DOHH2 (cell line): ENCODE measurements around the gene KLHDC8A.
A peak's percentile ranks its signal among the peaks of the same experiment; 100 is the strongest.

Source experiments
- H3F3A ChIP-seq: fragments of 200-600 bp; sonication (generic), shearing (Covaris generic); 2 replicates; pipeline ENCODE4 v1.6.0; 2016; ENCODE audit warnings: antibody characterized with exemption, mild to moderate bottlenecking; ENCODE audit not compliant: control insufficient read depth, insufficient read depth
- H3K27ac ChIP-seq: fragments of 200-600 bp; sonication (generic); 2 replicates; pipeline ENCODE4 v1.5.1; 2014; ENCODE audit warnings: low read depth, mild to moderate bottlenecking, low read length, moderate library complexity
- H3K27me3 ChIP-seq: fragments of 200-600 bp; sonication (generic); 2 replicates; pipeline ENCODE4 v1.6.1; 2014; ENCODE audit warnings: mild to moderate bottlenecking, low read length, mixed read lengths; ENCODE audit not compliant: control insufficient read depth
- H3K36me3 ChIP-seq: fragments of 200-600 bp; sonication (generic); 2 replicates; pipeline ENCODE4 v1.6.1; 2014; ENCODE audit warnings: mild to moderate bottlenecking, low read length, moderate library complexity, mixed read lengths; ENCODE audit not compliant: control insufficient read depth
- H3K4me1 ChIP-seq: fragments of 200-600 bp; sonication (generic); 2 replicates; pipeline ENCODE4 v1.6.1; 2014; ENCODE audit warnings: mild to moderate bottlenecking, low read length, mixed read lengths; ENCODE audit not compliant: control insufficient read depth
- H3K4me2 ChIP-seq: fragments of 200-600 bp; sonication (generic); 2 replicates; pipeline ENCODE4 v1.6.0; 2014; ENCODE audit warnings: mild to moderate bottlenecking, low read length, moderate library complexity
- H3K4me3 ChIP-seq: fragments of 200-600 bp; sonication (generic); 2 replicates; pipeline ENCODE4 v1.5.1; 2014; ENCODE audit warnings: mild to moderate bottlenecking, low read length, mixed read lengths
- H3K79me2 ChIP-seq: fragments of 200-600 bp; sonication (generic); 2 replicates; pipeline ENCODE4 v1.6.1; 2014; ENCODE audit warnings: mild to moderate bottlenecking, low read length, mixed read lengths; ENCODE audit not compliant: control insufficient read depth
- H3K9me2 ChIP-seq: fragments of 200-600 bp; sonication (generic); replicated peaks from 2 replicates; pipeline ENCODE4 v1.6.1; 2014; ENCODE audit warnings: mild to moderate bottlenecking, low read length, mixed read lengths; ENCODE audit not compliant: control insufficient read depth
- H3K9me3 ChIP-seq: fragments of 200-600 bp; sonication (generic); 2 replicates; pipeline ENCODE4 v1.6.1; 2014; ENCODE audit warnings: antibody characterized with exemption, low read length, mixed read lengths; ENCODE audit not compliant: control insufficient read depth, insufficient read depth
- H4K20me1 ChIP-seq: fragments of 200-600 bp; sonication (generic); 2 replicates; pipeline ENCODE4 v1.6.0; 2014; ENCODE audit warnings: low read depth, mild to moderate bottlenecking, antibody characterized with exemption, low read length, moderate library complexity; ENCODE audit not compliant: control insufficient read depth, insufficient read depth
- EZH2phosphoT487 ChIP-seq: fragments of 200-600 bp; sonication (generic); IDR thresholded peaks from 2 replicates; pipeline ENCODE4 v1.6.1; 2017; ENCODE audit warnings: borderline replicate concordance, mild to moderate bottlenecking, antibody characterized with exemption, low read length, moderate library complexity, mixed read lengths
- TF ChIP-seq, protein P1 (sequence below): fragments of 200-600 bp; sonication (generic); IDR thresholded peaks from one replicate; pipeline ENCODE4 v1.5.1; 2014; ENCODE audit warnings: antibody characterized with exemption, mild to moderate bottlenecking, low read depth, low read length; ENCODE audit not compliant: poor library complexity, severe bottlenecking

Gene KLHDC8A

DNA sequence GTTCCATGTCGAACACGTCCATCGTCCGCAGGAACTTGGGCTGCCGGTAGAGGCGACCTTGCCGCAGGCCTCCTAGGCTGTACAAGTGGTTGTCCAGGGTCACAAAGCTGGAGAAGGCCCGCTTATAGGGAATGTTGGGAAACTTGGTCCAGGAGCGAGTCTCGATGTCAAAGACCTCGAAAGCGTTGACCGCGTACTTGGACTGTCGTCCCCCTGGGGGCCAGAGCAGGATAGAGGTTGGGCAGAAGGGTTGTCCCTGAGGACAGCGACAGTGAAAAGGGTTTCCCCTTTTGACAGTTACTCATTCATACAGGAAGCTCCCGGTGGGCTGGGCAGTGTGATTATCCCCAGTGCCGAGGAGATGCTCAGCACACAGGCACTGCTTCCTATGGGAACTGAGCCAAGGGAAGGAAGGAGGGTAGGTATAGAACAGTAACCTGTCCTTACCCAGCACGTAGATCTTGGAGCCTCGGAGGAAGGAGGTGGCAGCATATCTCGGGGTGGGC, 17.5 kb downstream of the KLHDC8A start:
- Histone ChIP-seq H3K4me2 (no peak overlapping the region), H3K9me3 (no peaks in the 10 kb centered on the region), H3K4me1 (no peaks in the 10 kb centered on the region), H4K20me1 (no peaks in the 10 kb centered on the region), H3K9me2 (no peaks in the 10 kb centered on the region), H3K36me3 (no peaks in the 10 kb centered on the region), H3K4me3 (no peak overlapping the region), H3K79me2 (no peaks in the 10 kb centered on the region), H3K27ac (no peak overlapping the region), H3F3A (no peaks in the 10 kb centered on the region), H3K27me3 (peaks cover 38% of the 10 kb centered on the region)
- TF ChIP-seq EZH2phosphoT487 = no peak
- TF ChIP-seq, protein P1, sequence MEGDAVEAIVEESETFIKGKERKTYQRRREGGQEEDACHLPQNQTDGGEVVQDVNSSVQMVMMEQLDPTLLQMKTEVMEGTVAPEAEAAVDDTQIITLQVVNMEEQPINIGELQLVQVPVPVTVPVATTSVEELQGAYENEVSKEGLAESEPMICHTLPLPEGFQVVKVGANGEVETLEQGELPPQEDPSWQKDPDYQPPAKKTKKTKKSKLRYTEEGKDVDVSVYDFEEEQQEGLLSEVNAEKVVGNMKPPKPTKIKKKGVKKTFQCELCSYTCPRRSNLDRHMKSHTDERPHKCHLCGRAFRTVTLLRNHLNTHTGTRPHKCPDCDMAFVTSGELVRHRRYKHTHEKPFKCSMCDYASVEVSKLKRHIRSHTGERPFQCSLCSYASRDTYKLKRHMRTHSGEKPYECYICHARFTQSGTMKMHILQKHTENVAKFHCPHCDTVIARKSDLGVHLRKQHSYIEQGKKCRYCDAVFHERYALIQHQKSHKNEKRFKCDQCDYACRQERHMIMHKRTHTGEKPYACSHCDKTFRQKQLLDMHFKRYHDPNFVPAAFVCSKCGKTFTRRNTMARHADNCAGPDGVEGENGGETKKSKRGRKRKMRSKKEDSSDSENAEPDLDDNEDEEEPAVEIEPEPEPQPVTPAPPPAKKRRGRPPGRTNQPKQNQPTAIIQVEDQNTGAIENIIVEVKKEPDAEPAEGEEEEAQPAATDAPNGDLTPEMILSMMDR = no peak

DNA sequence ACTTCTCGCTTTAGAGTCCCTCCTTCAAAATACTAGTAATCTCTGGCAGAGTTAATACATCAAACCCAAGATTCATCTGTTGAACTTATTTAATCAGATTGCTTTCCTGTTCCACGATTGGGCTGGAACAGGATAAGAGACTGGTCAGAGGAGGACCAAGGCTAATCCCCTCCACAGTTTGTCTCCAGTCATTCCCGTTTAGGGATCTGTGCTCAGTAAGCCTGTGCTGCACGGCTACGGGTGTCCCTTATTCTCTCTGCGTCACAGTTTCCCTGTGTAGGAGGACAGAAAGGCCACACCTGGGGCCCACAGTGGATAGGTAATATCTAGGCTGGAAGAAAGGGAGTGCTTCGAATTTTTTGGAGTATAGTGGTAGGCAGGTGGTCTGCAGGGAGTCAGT, 18.7 kb downstream of the KLHDC8A start:
- Histone ChIP-seq H3K4me2 (no peak overlapping the region), H3K79me2 (no peaks in the 10 kb centered on the region), H3K4me1 (no peaks in the 10 kb centered on the region), H3F3A (no peaks in the 10 kb centered on the region), H3K4me3 (no peak overlapping the region), H3K27me3 (peaks cover 34% of the 10 kb centered on the region), H3K36me3 (no peaks in the 10 kb centered on the region), H4K20me1 (no peaks in the 10 kb centered on the region), H3K9me3 (no peaks in the 10 kb centered on the region), H3K9me2 (no peaks in the 10 kb centered on the region), H3K27ac (no peak overlapping the region)
- no peak for TF ChIP-seq EZH2phosphoT487
- TF ChIP-seq, protein P1 = no peak

DNA sequence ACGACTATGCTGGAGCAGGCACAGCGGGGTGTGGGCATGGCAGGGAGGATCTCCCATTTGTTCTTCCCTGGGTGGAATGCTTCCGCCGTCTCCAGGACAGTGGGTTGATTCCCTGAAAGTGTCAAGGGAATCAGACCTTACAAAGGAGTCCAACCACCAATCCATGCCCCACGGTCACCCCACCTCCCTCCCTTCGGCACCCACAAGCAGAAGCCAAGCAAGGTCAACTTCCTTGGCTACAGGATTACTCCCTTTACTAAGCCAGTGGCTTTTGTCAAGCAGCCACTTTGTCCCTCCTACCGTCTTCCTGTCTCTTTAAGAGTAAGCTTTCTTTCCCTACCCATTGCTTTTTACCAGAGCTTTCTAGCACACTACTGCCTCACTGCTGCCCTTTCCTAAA, 19.2 kb downstream of the KLHDC8A start:
- Histone ChIP-seq H3K4me3 (no peak overlapping the region), H3K9me2 (no peaks in the 10 kb centered on the region), H3F3A (no peaks in the 10 kb centered on the region), H3K4me1 (no peaks in the 10 kb centered on the region), H3K4me2 (no peak overlapping the region), H3K79me2 (no peaks in the 10 kb centered on the region), H3K27ac (no peak overlapping the region), H3K36me3 (no peaks in the 10 kb centered on the region), H3K27me3 (peaks cover 32% of the 10 kb centered on the region), H3K9me3 (no peaks in the 10 kb centered on the region), H4K20me1 (no peaks in the 10 kb centered on the region)
- TF ChIP-seq, protein P1 = no peak
- no peak for TF ChIP-seq EZH2phosphoT487

DNA sequence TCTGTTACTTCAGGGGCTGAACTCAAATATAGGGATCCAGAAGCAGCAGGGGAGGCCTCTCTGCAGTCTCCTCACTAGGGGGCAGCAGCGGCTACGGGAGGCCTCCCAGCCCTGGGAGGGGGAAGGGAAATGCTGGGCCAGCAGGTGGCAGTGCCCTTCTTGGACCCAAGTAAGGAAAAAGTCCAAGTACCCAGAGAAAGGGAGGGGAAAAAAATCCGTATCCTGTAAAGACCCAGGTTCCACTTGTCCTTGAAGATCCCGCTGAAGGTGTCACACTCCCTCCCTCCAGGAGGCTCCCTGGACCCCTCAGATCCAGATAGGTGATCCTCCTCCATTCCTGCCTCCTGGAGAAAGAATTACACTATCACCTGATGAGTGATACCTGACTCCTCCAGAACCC, 21.0 kb downstream of the KLHDC8A start:
- no peak overlapping the region for H3K27ac ChIP-seq
- TF ChIP-seq, protein P1 = peak; percentile 99
- no peak for TF ChIP-seq EZH2phosphoT487
- H4K20me1 ChIP-seq = no peaks in the 10 kb centered on the region
- no peak overlapping the region for H3K4me2 ChIP-seq
- no peaks in the 10 kb centered on the region for H3K4me1 ChIP-seq
- H3K36me3 ChIP-seq = no peaks in the 10 kb centered on the region
- H3K4me3 ChIP-seq = no peak overlapping the region
- H3K9me2 ChIP-seq = no peaks in the 10 kb centered on the region
- H3K27me3 ChIP-seq = peaks cover 28% of the 10 kb centered on the region
- H3F3A ChIP-seq = no peaks in the 10 kb centered on the region
- H3K79me2 ChIP-seq = no peaks in the 10 kb centered on the region
- H3K9me3 ChIP-seq = no peaks in the 10 kb centered on the region
